Measurements from ENCODE around the gene EMC8. TPM values are rescaled to one million over a fixed set of nuclear protein-coding genes. Genes with fewer than 3 reads are reported as not detected.

EMC8 gene
- total and polyA plus RNA-seq, 2 experiments from 2014 or later, result 51.1 to 69.4 TPM

- DNase-seq (ENCODE audit: low spot score), result no peak
- H3K36me3 Mint-ChIP-seq (ENCODE audit: low read depth), result no peaks in the 10 kb centered on the region; the same call in 2 of the 3 replicates
Measured at GRCh38 chr16:85761861-85762260, 37.5 kb downstream of the EMC8 start.

More at GRCh38 chr16:85761861-85762260, 37.5 kb downstream of the EMC8 start:
- peaks cover 3% of the 10 kb centered on the region; the same call in 1 of the 2 replicates for H3K4me1 ChIP-seq (ENCODE audit: insufficient read depth)
- no peaks in the 10 kb centered on the region for H3K36me3 ChIP-seq (ENCODE audit: insufficient read depth)
- no peak for ATAC-seq
- no peaks in the 10 kb centered on the region for H4K20me1 ChIP-seq (replicated peaks; ENCODE audit: insufficient read depth)
- H2AFZ ChIP-seq, result no peak overlapping the region
- Mint-ChIP-seq H3K9me3 (no peaks in the 10 kb centered on the region; the same call in 2 of the 3 replicates), H3K27me3 (ENCODE audit: insufficient read depth, low read depth, poor library complexity) (peaks cover 6% of the 10 kb centered on the region), H3K4me1 (peaks cover 13% of the 10 kb centered on the region), H3K27ac (no peak overlapping the region), H3K4me3 (no peak overlapping the region)
- no peak overlapping the region for H3K4me3 ChIP-seq
- TF ChIP-seq NANOG (IDR thresholded peaks at IDR 0.05; ENCODE audit: borderline replicate concordance), result no peak
- no peak for TF ChIP-seq EZH2phosphoT487 (IDR thresholded peaks at IDR 0.05; ENCODE audit: unreplicated experiment)
- TF ChIP-seq JUNB (IDR thresholded peaks at IDR 0.05; ENCODE audit: unreplicated experiment), result no peak
- TF ChIP-seq CTCF (conservative IDR thresholded peaks at IDR 0.05; ENCODE audit: low read depth in 2 of 2), result no peak
- TF ChIP-seq CREB1 (CRISPR knock-in tag; IDR thresholded peaks at IDR 0.05; ENCODE audit: low read depth), result no peak
- no peak for TF ChIP-seq ZNF331 (CRISPR knock-in tag; IDR thresholded peaks at IDR 0.05; ENCODE audit: low read depth)
- TF ChIP-seq STAT1 (IDR thresholded peaks at IDR 0.05; ENCODE audit: unreplicated experiment), result no peak
- no peak for TF ChIP-seq REST (IDR thresholded peaks at IDR 0.05; ENCODE audit: unreplicated experiment)
- no peak for TF ChIP-seq ETS1 (IDR thresholded peaks at IDR 0.05)
- TF ChIP-seq EZH2 (IDR thresholded peaks at IDR 0.05; ENCODE audit: low read depth, unreplicated experiment), result no peak
- TF ChIP-seq POLR2AphosphoS5 (IDR thresholded peaks at IDR 0.05; ENCODE audit: low read depth), result no peak
- no peak for TF ChIP-seq ZNF462 (CRISPR knock-in tag; IDR thresholded peaks at IDR 0.05)
- H3K4me2 ChIP-seq, result no peak overlapping the region
- H3K79me2 ChIP-seq (replicated peaks; ENCODE audit: insufficient read depth), result no peaks in the 10 kb centered on the region
- no peak overlapping the region for H3K27ac ChIP-seq (ENCODE audit: low read depth)
- no peaks in the 10 kb centered on the region for H3K27me3 ChIP-seq (ENCODE audit: insufficient read depth)
- no peaks in the 10 kb centered on the region for H3K9me2 ChIP-seq (ENCODE audit: insufficient read depth)
- H3F3A ChIP-seq (replicated peaks; ENCODE audit: low read depth), result 0 out of 2 replicates have a peak, but pooled peaks cover 2% of the 10 kb centered on the region

All from GM23338 (cell line).